ENCODE results near the gene ABI3BP.
"Not testable (repeated sequence)": the region's sequence is repeated elsewhere in the genome, so short reads cannot be mapped to it uniquely, and the experiment has no call there.

The ABI3BP gene

GRCh38 chr3:100993309-100993708 is at the start of gene ABI3BP:
ABI3BP (minus strand) TSS chr3:100993421; CDS start chr3:100993384, 37 bp downstream.
- no peak for DNase-seq

- DNase-seq = no peak
Observed at GRCh38 chr3:101039285-101039684, 46.1 kb upstream of the ABI3BP start.

- DNase-seq = no peak
Observed at GRCh38 chr3:101038880-101039279, 45.7 kb upstream of the ABI3BP start.

- no peak for DNase-seq
Observed at GRCh38 chr3:101038393-101038792, 45.2 kb upstream of the ABI3BP start.

GRCh38 chr3:101037613-101038012 is 44.4 kb upstream of the ABI3BP start:
- DNase-seq = no peak

- no peak for DNase-seq
Observed at GRCh38 chr3:101036676-101037075, 43.5 kb upstream of the ABI3BP start.

- no peak for DNase-seq
Observed at GRCh38 chr3:101036213-101036618, 43.0 kb upstream of the ABI3BP start.

- DNase-seq = no peak
Observed at GRCh38 chr3:101027286-101027685, 34.1 kb upstream of the ABI3BP start.

- DNase-seq = no peak
Observed at GRCh38 chr3:101026881-101027280, 33.7 kb upstream of the ABI3BP start.

GRCh38 chr3:101026244-101026643 is 33.0 kb upstream of the ABI3BP start:
- no peak for DNase-seq

- DNase-seq = no peak
Observed at GRCh38 chr3:101020351-101021015, 27.3 kb upstream of the ABI3BP start.

GRCh38 chr3:101017017-101017416 is 23.8 kb upstream of the ABI3BP start:
- no peak for DNase-seq

- not testable (repeated sequence) for DNase-seq
Observed at GRCh38 chr3:101012312-101012711, 19.1 kb upstream of the ABI3BP start.

GRCh38 chr3:101011136-101011535 is 17.9 kb upstream of the ABI3BP start:
- no peak for DNase-seq

GRCh38 chr3:101010296-101010695 is 17.1 kb upstream of the ABI3BP start:
- DNase-seq = no peak

GRCh38 chr3:101009386-101009785 is 16.2 kb upstream of the ABI3BP start:
- no peak for DNase-seq

GRCh38 chr3:100999160-100999559 is 5.9 kb upstream of the ABI3BP start:
- DNase-seq = no peak

- no peak for DNase-seq
Observed at GRCh38 chr3:100994809-100995208, 1.6 kb upstream of the ABI3BP start.

GRCh38 chr3:100994187-100994586 is 966 bp upstream of the ABI3BP start:
- no peak for DNase-seq

GRCh38 chr3:100992231-100993012 is 799 bp downstream of the ABI3BP start:
- DNase-seq = no peak

- no peak for DNase-seq
Observed at GRCh38 chr3:100988080-100988479, 5.1 kb downstream of the ABI3BP start.

GRCh38 chr3:100984308-100984707 is 8.9 kb downstream of the ABI3BP start:
- DNase-seq = no peak

- no peak for DNase-seq
Observed at GRCh38 chr3:100982710-100983109, 10.5 kb downstream of the ABI3BP start.

GRCh38 chr3:100981164-100981911 is 11.9 kb downstream of the ABI3BP start:
- no peak for DNase-seq
